ENCODE data around the gene TLX3.
"Not testable (repeated sequence)": the region's sequence is repeated elsewhere in the genome, so short reads cannot be mapped to it uniquely, and the experiment has no call there.

The TLX3 gene

DNA sequence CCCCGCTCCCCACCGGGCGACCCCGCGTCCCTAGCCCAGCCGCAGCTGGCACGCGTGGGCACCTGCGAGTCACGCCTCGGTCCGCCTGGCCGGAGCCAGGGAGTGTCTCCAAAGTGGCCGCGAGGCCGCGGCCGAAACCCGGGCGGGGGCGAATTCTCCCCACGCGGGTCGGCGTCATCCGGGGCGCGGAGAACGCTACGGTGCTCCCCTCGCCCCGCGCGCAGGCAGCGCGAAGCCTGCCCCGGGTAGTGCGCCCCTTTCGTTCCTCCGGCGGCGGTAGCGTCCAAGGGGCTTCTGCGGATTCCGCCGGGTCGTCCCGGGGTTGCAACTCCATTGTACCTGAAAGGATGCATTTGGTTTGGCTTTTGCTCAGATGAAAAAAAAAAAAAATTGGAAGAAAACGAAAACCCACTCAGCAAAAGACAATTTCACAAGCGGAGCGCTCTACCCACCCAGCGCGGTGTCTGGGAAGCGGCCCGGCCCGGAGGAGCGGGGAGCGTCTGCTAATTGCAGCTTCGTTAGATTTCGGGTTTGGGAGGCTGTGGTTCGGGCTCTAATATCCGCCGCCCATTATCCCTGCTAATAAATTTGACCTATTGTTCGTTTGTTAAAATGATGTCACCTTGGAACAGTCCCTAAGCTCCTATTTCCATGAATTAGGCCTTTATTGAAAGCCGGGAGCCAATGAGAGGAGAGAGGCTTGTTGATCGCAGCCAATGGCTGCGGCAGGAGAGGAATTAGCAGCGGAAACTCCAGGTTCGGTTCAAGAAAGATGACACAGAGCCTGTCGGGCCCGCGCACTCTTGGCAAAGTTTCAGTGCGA lies at the start of gene TLX3:
TSS of gene TLX3 (plus strand) at position 796 of the 823 bp plus-strand sequence. CDS start 118 bp downstream, outside the sequence.
- DNase-seq (ENCODE audit: low read depth in 2 of 2, low spot score in 1 of 2): no peak

DNA sequence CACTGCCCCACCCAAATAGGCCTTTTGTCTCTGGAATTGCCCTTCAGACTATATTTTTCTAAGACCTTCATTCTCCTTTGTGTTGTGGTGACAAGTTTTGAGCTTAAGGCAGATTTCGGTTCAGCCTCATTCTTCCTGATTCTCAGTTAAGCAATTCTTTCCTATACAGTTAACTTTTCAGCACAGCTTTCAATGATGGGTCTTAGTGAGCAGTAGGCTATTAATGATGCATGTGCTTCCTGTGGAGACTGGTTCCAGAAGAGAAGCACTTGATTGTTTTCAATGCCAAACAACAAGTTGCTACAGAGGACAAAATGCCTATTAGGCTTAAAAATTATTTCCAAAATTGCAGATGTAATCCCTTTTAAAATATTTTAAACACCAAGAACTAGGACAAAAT lies 47.7 kb upstream of the TLX3 start:
- no peak for DNase-seq (ENCODE audit: low read depth in 2 of 2, low spot score in 1 of 2)

DNA sequence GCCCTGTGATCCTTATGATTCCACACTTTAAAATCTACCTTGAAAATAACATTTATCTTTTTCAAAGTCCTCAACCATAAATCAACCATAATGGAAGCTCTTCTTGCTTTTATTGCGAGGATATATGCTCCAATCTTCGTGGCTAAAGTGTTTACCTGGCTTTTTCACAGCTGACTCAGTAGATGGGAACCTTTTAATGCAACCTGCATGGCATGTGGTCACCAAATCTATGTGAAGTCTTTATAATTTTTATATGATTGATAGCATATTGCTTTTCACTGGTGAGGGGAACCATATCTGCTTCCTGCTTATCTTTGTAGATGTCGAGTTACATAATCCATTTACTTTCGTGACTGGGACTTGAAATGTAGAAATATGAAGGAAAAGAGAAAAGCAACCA lies 47.1 kb upstream of the TLX3 start:
- DNase-seq (ENCODE audit: low read depth in 2 of 2, low spot score in 1 of 2): no peak

DNA sequence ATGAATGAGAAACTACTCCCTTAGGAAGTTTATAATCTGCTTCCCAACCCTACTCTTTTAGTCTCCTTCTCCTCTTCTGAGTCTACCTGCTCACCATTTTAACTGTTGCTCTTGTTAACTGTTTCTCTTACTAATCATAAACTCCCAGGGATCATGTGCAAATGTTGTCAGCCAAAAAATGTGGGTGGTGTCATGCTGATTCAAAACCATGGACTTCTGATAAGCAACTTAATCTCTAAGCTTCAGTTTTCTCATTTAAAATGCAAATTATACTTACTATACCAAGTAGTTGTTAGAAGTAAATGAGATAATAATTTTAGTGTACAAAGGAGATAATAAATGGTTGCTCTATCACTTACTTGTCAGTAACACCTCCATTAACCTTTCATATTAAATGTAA lies 45.9 kb upstream of the TLX3 start:
- no peak for DNase-seq (ENCODE audit: low read depth in 2 of 2, low spot score in 1 of 2)

DNA sequence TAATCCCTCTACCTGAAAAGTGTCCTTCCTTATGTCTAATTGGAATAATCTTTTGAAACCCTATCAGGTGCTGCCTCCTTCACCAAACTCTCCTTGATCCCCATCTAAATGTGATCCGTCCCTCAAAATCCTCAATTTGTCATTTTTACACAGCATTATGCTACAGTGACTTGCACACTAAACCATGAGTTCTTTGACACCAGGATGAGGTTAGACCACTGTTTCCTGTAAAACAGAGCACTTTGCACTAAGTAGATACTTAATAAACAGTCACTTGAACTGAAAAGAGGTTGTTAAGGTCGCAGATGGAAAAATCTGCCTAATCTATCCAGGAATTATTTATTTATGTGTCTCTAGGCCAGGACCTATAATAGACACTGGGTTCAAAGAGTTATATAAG lies 44.2 kb upstream of the TLX3 start:
- no peak for DNase-seq (ENCODE audit: low read depth in 2 of 2, low spot score in 1 of 2)

DNA sequence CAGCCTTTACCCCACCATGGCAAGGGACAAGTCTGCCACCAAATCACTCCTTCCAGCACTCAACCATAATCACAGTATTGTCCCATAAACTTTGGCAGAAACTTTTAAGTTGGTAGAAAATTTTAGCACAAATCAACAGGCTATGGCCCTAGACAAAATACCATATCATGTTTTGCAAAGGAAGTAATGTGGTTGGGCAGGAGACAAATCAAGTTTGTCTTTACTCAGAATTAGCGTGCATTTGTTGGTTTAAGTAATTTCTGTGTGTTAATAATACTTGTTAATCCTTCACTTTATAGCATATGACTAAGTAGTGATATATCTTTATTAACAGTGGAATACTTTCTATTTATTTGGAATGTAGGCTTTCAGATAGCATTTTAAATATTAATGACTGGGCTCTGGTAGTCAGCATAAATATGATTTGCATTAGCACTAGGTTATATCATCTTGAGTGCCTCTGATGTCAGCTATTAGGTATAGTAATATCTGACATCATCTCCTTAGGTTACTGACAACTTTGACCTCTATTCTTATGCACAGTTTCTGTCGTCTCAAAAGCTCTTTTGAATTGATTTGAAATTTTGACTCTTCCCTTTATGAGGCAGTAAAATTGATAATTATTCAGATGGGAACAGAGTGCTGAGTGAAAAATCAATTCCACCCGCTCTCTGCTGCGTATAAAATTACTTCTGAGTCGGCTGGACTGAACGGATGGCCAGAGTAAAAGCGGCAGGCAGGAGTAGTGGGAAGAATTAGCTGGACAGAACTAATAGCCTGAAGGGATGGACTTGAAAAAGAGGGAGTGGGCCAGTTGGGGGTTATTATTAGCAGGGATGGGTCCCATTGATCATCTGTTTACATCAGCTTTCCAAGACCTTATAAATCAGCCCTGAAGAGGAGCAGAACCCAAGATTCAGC lies 40.1 kb upstream of the TLX3 start:
- no peak for DNase-seq (ENCODE audit: low read depth in 2 of 2, low spot score in 1 of 2)

DNA sequence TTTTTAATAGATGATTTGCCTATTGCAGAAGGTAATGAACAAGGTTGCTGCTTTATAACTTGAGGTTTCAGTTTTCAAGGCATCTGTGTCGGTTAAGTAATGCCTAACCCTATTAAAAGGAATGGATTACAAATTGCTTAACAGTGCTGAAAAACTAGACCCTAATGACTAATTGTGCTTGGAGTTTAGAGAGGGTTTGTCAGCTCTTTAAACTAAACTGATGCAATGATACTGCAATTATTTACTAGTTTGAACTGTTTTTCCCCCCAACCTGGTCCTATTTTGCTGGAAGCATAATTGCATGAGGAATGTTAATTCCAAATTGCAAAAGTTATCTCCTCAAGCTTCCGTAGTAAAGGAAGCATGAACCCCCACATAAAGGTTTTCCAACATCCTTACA lies 39.3 kb upstream of the TLX3 start:
- no peak for DNase-seq (ENCODE audit: low read depth in 2 of 2, low spot score in 1 of 2)

DNA sequence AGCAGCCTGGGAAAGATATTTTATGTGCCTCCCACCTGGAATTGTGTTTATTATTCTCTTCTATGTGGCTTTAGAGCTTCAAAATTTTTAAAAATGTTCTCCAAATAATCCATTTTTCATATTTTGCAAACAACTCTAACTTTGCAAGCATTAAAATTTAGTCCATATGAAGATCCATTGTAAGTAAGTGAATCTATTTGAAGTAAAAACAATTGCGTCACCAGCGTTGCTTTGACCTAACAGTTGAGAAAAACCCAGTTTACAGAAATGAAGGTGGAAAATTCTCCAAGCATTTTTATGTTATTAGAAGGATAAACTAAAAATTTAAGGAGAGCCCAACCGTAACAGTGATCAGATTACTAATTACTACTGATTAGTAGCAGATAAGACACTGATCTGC lies 38.9 kb upstream of the TLX3 start:
- no peak for DNase-seq (ENCODE audit: low read depth in 2 of 2, low spot score in 1 of 2)

DNA sequence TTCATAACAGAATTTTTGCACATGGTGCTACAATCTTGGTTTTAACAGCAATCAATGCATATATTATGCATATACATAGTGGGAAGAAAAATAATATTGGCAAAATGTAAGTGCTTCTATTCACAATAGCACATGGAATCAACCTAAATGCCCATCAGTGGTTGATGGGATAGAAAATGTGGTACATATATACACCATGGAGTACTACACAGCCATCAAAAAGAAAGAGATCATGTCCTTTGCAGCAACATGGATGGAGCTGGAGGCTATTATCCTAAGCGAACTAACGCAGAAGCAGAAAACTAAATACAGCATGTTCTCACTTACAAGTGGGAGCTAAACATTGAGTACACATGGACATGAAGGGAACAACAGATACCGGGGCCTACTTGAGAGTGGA lies 37.2 kb upstream of the TLX3 start:
- no peak for DNase-seq (ENCODE audit: low read depth in 2 of 2, low spot score in 1 of 2)

DNA sequence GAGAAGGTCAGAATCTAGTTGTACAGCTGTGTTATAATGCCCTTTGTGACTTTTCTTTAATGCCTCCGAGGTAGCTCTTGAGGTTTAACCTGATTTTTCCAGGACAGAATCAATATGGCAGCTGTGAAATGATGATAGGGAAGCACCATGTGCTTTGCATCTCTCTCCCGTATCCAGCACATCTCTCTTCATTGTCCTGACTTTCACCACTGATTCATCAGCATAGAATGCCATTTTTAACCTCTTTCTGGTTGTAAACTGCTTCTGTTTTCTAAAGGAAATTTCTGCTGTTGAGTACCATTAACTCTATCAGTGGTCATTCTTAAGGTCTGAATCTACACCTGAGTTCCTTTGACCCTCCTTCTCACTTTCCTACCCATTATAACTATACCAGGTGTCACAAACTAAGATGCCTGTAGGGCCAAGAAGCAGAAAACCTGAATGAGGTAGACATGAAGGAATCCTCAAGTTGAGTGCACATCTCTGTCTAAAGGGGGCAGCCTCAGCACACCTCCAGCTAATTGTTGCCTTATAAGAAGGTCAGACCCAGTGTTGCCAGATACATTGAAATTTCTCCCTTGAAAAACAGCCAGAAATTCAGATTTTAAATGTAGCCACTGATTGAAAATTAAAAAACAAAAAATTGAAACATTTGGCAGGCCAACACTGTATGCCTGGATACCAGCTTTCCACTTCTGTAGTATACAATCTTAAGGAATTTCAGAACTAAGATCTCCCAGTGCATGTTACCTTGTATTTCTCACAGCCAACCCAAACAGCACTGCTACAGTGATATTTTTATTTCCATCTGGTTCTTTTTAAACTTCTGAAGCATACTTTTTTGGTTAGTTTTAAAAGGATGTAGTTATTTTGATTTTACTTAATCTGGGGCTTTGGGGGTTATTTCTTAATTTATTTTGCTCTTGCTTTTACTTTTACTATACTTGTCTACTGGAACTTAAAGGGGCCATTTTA lies 35.8 kb upstream of the TLX3 start:
- DNase-seq (ENCODE audit: low read depth in 2 of 2, low spot score in 1 of 2): no peak

DNA sequence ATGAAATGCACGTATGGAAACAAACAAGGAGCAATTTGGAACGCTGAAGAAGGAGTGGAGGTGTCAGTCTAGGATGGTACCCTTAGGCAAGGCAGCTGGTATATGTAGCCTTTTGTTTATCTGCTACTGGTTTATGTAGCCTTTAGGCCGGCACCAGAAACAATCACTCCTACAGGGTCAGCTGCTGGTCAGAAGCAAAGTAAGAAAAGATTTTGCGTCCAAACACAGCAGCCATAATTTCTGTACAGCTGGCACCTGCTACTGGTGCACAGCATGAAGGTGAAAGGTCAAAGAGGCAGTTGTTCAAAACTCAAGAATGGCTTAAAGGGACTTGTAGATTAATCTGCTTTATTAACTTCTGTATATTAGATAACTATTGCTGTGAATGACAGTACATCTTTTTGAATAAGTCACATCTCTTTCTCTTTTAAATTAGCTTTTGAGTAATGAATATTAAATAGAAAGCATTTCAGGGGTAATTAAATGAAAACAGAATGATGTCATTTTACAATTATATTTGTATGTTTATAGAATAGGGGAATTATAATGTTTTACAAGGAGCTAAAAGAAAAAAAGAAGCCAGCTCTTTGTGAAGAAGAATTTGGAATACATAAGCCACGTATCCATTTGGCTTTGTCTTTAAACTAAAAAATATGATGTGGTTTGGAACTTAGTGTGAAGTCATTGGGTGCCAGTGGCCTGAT lies 33.1 kb upstream of the TLX3 start:
- no peak for DNase-seq (ENCODE audit: low read depth in 2 of 2, low spot score in 1 of 2)

DNA sequence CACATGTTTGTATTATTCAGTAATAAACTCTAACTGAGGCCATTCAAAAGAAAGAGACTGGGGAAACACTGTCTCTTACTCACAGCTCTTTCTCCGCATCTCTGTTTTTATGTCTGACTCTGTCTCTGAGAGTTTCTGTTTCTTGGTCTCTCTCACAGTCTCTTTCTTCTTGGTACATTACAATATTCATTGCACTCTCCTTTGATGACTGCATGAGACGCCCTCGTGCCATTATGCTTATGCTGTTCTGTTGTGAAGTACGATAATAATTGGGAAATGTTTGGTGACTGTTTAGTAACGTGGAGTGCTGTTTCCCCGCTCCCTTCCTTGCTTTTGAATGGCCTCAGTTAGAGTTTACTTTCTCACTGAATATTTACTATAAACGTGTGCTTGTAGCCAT lies 25.3 kb upstream of the TLX3 start:
- DNase-seq (ENCODE audit: low read depth in 2 of 2, low spot score in 1 of 2): no peak

DNA sequence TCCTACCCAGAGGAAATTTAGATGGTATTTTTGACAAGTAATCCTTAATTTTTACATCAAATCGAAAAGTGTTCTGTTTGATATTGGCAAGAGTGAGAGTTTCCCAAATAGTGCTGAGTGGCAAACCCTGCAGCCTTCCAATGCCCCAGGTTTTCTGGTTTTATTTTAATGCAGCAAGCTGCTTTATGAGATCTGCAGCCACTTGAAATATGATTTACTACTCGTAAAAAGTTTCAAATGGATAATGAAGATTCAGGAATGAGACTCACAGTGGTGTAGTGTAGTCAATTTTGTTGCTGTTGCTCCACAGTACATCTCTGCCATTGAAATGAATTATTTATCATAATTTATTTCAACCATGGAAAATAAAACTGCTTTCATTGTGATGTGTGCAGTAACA lies 23.6 kb upstream of the TLX3 start:
- no peak for DNase-seq (ENCODE audit: low read depth in 2 of 2, low spot score in 1 of 2)

DNA sequence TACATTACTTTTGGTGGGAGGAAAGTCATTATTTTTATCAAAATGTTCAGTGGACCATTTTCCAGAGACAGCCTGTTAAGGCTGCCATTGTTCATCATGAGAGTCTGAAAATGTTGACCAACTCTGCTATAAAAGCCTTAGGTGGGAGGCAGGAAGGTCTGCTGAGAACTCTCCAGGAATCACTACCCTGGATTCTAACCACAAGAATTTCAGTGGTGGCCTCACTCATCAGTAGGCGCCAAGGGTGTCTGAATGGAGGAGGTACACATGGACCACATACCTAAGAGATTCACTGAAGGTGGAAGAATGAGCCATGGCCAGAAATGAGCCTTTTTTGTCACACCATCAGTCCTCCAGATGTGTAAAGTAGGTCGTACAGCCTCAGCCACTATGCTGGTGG lies 21.0 kb upstream of the TLX3 start:
- no peak for DNase-seq (ENCODE audit: low read depth in 2 of 2, low spot score in 1 of 2)

DNA sequence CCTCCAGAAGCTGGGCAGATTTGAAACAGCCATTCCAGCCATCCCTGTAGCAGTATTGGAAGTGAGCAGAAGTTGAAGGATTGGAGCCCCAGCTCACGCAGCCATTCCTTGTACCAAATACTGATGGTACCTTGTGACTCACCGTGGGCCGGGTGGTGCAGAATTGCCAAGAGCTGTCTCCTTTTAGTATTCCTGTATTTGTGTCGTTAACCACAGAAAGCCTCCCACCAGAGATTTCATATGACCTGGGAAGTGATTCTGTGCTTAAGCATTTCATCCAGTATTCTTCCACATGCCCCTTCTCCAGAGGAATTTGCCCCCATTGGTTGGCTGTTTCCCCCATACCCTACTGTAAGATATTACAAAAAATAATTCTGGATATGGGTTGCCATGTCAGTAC lies 17.7 kb upstream of the TLX3 start:
- no peak for DNase-seq (ENCODE audit: low read depth in 2 of 2, low spot score in 1 of 2)

DNA sequence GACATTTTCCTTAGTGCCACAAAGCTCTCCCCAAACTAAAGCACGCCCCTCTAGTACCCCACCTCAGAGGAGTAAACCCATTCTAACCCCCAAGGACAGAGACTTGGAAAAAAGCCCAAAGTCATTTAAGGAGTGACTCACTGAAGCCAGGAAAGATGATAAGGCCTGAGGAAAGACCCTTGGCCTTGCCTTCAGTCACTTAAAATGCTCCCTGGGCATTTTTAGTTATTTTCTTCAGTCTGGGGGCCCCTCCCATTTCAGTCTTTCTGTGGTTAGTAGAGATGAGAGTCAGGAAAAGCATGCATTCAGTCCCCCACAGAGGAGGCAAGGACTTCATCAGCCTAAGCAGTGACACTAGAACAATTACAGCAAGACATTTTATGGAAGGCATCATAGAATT lies 13.7 kb upstream of the TLX3 start:
- DNase-seq (ENCODE audit: low read depth in 2 of 2, low spot score in 1 of 2): no peak

DNA sequence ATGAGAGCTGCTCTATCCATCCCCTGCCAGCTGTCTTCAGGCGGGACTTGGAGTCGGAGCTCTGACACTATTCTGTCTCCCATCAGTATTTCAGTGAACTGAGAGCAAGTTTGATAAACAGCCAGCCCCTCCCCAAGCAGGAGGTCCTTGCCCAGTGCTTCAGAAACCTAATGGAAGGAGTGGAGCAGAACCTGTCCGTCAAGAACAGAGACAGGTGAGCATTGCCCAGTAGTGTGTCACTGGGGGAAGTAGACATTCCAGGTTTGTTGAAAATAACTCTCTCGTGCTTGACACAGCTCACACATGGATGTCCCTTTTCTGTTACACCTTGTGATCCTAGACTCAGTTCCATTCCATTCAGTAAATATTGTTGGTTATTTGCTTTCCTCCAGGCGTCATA lies 13.2 kb upstream of the TLX3 start:
- no peak for DNase-seq (ENCODE audit: low read depth in 2 of 2, low spot score in 1 of 2)

DNA sequence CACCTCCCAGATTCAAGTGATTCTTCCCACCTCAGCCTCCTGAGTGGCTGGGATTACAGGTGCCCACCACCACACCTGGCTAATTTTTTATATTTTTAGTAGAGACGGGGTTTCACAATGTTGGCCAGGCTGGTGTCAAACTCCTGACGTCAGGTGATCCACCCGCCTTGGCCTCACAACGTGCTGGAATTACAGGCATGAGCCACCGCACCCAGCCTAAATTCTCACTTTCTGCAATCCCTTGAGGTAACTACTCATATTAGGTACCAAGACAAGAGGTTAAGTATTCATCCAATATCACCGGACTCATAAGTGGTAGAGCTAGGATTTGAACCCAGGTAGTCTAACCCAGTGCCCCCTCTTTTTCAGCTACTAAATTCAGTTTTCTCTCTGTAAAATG lies 11.1 kb upstream of the TLX3 start:
- DNase-seq (ENCODE audit: low read depth in 2 of 2, low spot score in 1 of 2): not testable (repeated sequence)

DNA sequence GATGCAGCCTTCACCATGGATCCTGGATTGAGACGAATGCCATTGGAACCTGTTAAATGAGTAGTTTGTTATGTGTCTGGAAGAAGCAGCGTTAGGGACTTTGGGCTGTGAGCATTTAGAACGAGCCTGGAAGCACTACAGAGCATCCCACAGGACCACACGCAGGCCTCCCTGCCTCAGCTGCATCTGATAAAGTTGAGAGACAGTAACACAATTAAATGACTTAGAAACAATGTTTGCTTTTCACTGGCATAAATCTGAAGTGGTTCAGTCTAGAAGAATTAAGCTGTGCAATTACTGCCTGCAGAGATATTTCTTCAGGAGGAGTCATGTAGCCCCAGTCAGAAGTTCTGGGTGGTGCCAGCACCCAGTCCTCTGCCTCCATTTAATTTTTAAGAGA lies 9.8 kb upstream of the TLX3 start:
- DNase-seq (ENCODE audit: low read depth in 2 of 2, low spot score in 1 of 2): no peak

DNA sequence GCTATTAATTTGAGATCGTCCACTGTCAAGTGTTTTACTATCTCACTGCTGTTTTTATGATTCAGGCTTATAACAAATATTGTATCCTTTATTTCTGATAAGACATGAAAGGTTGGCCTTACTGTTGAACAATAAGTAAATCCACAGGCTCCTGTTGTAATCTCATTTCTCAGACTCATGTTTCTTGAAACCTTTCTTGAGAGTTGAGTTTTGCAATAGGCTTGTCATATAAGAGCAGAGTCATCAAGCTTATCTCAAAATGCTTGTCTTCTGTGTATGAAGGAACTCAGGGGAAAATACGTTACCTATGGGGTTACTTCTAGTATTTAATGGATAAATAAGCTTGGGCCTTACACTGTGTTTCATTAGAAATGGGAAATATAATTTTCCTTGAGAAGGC lies 9.2 kb upstream of the TLX3 start:
- DNase-seq (ENCODE audit: low read depth in 2 of 2, low spot score in 1 of 2): no peak

DNA sequence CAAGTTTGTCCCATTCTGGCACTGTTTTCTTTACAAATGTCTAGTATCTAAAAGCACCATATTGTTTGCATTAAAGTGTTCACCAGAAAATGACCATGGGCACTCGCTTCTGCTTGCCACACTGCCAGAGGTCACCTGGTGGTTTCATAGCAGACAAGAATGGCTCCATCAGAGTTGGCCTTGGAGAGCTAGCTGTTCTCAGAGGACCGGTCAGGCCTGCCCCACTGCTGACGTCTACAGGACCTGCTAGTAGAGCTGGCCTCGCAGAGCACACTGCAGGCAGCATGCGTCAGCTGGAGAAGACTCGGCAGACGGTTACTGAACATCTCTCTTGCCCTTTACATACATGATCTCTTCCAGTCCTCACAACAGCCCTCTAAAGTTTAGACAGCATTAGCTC lies 8.7 kb upstream of the TLX3 start:
- no peak for DNase-seq (ENCODE audit: low read depth in 2 of 2, low spot score in 1 of 2)
